ENCODE data around the gene THSD4. TPM values are rescaled to one million over a fixed set of nuclear protein-coding genes. Genes with fewer than 3 reads are reported as not detected.
A peak's percentile ranks its signal among the peaks of the same experiment; 100 is the strongest.

THSD4 gene
- total and polyA plus RNA-seq, 8 donors, result 15.7 to 43.3 (median 19.1) TPM

DNA sequence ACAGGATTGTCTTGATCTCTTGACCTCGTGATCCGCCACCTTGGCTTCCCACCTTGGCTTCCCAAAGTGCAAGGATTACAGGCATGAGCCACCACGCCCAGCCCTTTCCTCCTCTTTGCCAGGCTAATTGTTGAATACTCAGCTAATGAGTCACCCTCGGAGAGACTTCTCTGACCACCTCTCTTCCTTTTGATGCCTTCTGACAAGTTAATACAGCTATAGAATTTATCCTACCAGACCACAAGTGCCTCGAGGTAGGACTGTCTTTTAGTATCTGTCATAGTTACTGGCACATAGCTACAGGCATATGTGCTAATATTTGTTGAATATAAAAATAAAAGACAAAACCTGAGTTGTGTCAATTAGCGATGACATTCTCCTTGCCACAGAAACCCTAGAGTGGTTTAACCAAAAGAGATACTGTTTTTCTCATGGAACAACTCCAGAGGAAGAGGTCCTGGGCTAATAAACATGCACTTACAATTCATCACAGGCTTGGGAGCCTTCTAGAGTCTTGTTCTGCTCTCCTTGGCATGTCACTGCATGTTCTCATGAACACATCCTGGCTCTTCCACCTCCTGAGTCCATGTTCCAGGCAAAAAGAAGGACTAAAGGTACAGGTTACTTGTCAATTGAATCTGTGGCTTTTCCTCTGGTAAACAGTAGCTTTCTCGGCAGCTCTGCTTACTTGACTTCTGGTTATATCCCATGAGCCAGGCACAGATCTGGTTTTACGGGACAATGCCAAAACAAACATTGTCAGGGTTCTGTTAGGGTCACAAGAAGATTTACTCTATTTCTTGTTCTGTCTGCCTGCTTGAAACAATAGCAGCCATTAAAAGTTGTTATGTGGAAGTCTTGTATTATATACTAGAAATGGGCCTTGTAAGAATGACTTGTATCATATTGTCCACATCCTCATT, 332.3 kb downstream of the THSD4 start:
- Histone ChIP-seq H3K4me3 (no peak overlapping the region), H3K9me3 (no peaks in the 10 kb centered on the region), H3K27ac (peak overlapping the region; percentile 15 to 53), H3K27me3 (no peaks in the 10 kb centered on the region), H3K36me3 (no peaks in the 10 kb centered on the region), H3K4me1 (peaks cover 5 to 14% of the 10 kb centered on the region in 2 donors)
- peak in 1 of 4 donors; percentile 49 for DNase-seq
- TF ChIP-seq, protein P1, sequence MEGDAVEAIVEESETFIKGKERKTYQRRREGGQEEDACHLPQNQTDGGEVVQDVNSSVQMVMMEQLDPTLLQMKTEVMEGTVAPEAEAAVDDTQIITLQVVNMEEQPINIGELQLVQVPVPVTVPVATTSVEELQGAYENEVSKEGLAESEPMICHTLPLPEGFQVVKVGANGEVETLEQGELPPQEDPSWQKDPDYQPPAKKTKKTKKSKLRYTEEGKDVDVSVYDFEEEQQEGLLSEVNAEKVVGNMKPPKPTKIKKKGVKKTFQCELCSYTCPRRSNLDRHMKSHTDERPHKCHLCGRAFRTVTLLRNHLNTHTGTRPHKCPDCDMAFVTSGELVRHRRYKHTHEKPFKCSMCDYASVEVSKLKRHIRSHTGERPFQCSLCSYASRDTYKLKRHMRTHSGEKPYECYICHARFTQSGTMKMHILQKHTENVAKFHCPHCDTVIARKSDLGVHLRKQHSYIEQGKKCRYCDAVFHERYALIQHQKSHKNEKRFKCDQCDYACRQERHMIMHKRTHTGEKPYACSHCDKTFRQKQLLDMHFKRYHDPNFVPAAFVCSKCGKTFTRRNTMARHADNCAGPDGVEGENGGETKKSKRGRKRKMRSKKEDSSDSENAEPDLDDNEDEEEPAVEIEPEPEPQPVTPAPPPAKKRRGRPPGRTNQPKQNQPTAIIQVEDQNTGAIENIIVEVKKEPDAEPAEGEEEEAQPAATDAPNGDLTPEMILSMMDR (IDR thresholded peaks at IDR 0.05), result no peak
- ATAC-seq, result peak; percentile 56
- intact Hi-C loops (cut with DNase I), result no loop called here

DNA sequence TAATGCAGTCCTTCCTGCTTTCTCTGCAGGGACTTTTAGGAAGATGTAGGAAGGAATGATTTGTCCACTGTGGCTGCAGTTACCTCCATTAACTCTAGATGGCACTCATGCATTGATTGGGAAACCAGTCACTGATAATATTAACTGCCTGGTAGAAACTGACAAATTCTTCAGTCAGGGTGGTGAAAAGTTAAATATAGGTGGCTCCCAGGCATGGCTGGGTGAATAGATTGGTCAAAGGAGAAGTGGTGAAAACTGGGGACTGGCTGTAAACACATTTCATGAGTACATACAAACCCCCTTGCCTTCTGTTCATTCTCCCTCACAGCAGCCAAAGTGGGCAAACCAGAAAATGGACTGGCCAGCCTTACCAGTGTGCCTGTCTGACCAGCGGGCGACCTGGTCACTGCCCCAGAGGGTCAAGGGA, 333.4 kb downstream of the THSD4 start:
- Histone ChIP-seq H3K4me3 (no peak overlapping the region), H3K4me1 (peaks cover 0 to 5% of the 10 kb centered on the region in 2 donors), H3K27ac (no peak overlapping the region), H3K36me3 (no peaks in the 10 kb centered on the region), H3K9me3 (no peaks in the 10 kb centered on the region), H3K27me3 (no peaks in the 10 kb centered on the region)
- TF ChIP-seq, protein P1 (IDR thresholded peaks at IDR 0.05), result peak; percentile 73 to 91
- intact Hi-C loops (cut with DNase I), result no loop called here
- peak in 2 of 4 donors; percentile 59 to 69 for DNase-seq
- peak; percentile 77 for ATAC-seq

DNA sequence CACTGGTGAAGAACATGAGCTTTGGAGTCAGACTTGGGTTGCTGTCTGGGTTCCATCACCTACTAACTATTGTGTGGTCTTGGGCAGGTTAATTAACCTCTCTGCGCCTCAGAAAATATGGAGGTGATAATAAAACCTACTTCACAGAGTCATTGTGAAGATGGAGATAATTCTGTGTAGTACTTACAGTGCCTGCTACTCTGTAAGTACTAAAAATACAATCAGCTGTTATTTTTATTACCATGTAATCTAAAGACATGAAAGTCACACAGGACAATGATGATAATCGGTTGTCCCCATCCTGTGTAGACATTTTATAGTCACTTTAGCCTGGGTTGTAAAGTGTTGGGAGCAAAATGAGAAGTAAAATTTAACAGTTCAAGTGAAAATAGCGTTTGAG, 334.1 kb downstream of the THSD4 start:
- ATAC-seq (no peak), DNase-seq (no peak)
- intact Hi-C loops (cut with DNase I), result no loop called here
- Histone ChIP-seq H3K4me3 (no peak overlapping the region), H3K9me3 (no peaks in the 10 kb centered on the region), H3K27me3 (no peaks in the 10 kb centered on the region), H3K36me3 (no peaks in the 10 kb centered on the region), H3K27ac (no peak overlapping the region), H3K4me1 (peaks cover 0 to 5% of the 10 kb centered on the region in 2 donors)
- TF ChIP-seq, protein P1 (IDR thresholded peaks at IDR 0.05), result no peak

DNA sequence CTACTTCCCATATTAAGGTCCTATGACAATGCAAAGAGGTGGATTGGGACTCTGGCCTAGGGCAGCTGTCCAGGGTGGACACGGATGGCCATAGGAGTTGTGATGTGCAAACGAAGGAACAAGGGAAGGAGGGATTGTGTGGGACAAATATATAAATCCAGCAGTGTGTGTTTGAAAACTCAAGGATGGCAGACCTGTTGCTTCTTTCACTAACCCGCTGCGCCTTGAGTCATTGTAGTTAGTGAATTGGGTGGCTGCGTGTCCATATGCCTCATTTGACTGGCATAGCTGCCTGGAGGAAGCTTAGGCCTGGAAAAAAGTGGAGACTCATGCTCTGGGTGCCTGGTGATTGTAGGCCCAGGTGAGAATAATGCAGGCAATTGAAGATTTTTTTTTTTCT, 334.7 kb downstream of the THSD4 start:
- TF ChIP-seq, protein P1 (IDR thresholded peaks at IDR 0.05), result no peak
- ATAC-seq, result no peak
- intact Hi-C loops (cut with DNase I), result loop anchor here in 1 of 2 donors (10.0 kb wide), 2 partner anchors 205 to 285 kb away; no protein-coding TSS in a partner anchor
- Histone ChIP-seq H3K27ac (no peak overlapping the region), H3K27me3 (no peaks in the 10 kb centered on the region), H3K9me3 (no peaks in the 10 kb centered on the region), H3K4me3 (no peak overlapping the region), H3K36me3 (no peaks in the 10 kb centered on the region), H3K4me1 (peaks cover 0 to 5% of the 10 kb centered on the region in 2 donors)
- DNase-seq, result no peak

DNA sequence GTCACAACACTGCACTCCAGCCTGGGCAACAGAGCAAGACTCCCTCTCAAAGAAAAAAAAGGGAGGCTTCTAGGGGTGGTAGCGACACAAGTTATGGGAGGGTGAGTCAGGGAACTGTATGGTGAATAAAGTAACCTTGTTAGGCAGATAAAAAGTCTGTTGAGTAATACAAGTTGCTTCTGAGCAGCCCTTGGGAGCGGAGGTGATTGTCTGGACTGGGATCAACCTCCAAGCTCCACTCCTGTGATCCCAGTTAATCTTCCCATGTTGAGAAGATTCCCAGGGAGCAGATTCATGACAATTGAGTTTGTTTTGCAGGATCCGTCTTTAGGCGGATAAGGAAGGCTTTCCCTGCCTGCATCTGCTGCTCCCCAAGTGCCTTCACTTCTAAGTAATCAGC, 335.9 kb downstream of the THSD4 start:
- no peak for ATAC-seq
- intact Hi-C loops (cut with DNase I), result loop anchor here in 1 of 2 donors (10.0 kb wide), 2 partner anchors 204 to 284 kb away; no protein-coding TSS in a partner anchor
- H3K36me3 ChIP-seq, result no peaks in the 10 kb centered on the region
- no peak overlapping the region for H3K27ac ChIP-seq
- DNase-seq, result no peak
- no peaks in the 10 kb centered on the region for H3K9me3 ChIP-seq
- no peak overlapping the region for H3K4me3 ChIP-seq
- TF ChIP-seq, protein P1 (IDR thresholded peaks at IDR 0.05), result no peak
- H3K27me3 ChIP-seq, result no peaks in the 10 kb centered on the region
- H3K4me1 ChIP-seq, result peaks cover 0 to 5% of the 10 kb centered on the region in 2 donors
